ENCODE measurements around the gene SLITRK2. TPM values are rescaled to one million over a fixed set of nuclear protein-coding genes. Genes with fewer than 3 reads are reported as not detected.

SLITRK2 gene
- total RNA-seq, 1 experiment from 2014 or later, result not detected

GRCh38 chrX:145813081-145813480 is 4.5 kb upstream of the SLITRK2 start:
- H3K27me3 Mint-ChIP-seq (ENCODE audit: unreplicated experiment), result no peaks in the 10 kb centered on the region
- no peak for DNase-seq
- CTCF ChIA-PET, result no interaction called here
- no peak overlapping the region for H3K27ac Mint-ChIP-seq (ENCODE audit: unreplicated experiment)
- peaks cover 12% of the 10 kb centered on the region for H3K9me3 Mint-ChIP-seq (ENCODE audit: low read depth, unreplicated experiment)
- H3K4me1 Mint-ChIP-seq (ENCODE audit: low read depth, unreplicated experiment), result no peaks in the 10 kb centered on the region
- TF ChIP-seq CTCF (IDR thresholded peaks at IDR 0.05; ENCODE audit: unreplicated experiment), result no peak
- no TSS peak for BruUV-seq (replicated peaks)
- intact Hi-C loops (cut with micrococcal nuclease; ENCODE audit: unreplicated experiment), result no loop called here
- no peaks in the 10 kb centered on the region for H3K36me3 Mint-ChIP-seq (ENCODE audit: insufficient read depth, unreplicated experiment)
- no peak overlapping the region for H3K4me3 Mint-ChIP-seq (ENCODE audit: low read depth, unreplicated experiment)

GRCh38 chrX:145816601-145817315 is 871 bp upstream of the SLITRK2 start:
- no peak for TF ChIP-seq CTCF (IDR thresholded peaks at IDR 0.05; ENCODE audit: unreplicated experiment)
- Mint-ChIP-seq H3K36me3 (ENCODE audit: insufficient read depth, unreplicated experiment) (no peaks in the 10 kb centered on the region), H3K27ac (ENCODE audit: unreplicated experiment) (no peak overlapping the region), H3K27me3 (ENCODE audit: unreplicated experiment) (no peaks in the 10 kb centered on the region), H3K4me3 (ENCODE audit: low read depth, unreplicated experiment) (no peak overlapping the region), H3K4me1 (ENCODE audit: low read depth, unreplicated experiment) (no peaks in the 10 kb centered on the region), H3K9me3 (ENCODE audit: low read depth, unreplicated experiment) (peaks cover 9% of the 10 kb centered on the region)
- DNase-seq, result no peak
- CTCF ChIA-PET, result no interaction called here
- intact Hi-C loops (cut with micrococcal nuclease; ENCODE audit: unreplicated experiment), result no loop called here
- BruUV-seq (replicated peaks), result no TSS peak

- intact Hi-C loops (cut with micrococcal nuclease; ENCODE audit: unreplicated experiment), result no loop called here
- DNase-seq, result no peak
- CTCF ChIA-PET, result no interaction called here
- Mint-ChIP-seq H3K27ac (ENCODE audit: unreplicated experiment) (no peak overlapping the region), H3K4me3 (ENCODE audit: low read depth, unreplicated experiment) (no peak overlapping the region), H3K36me3 (ENCODE audit: insufficient read depth, unreplicated experiment) (no peaks in the 10 kb centered on the region), H3K4me1 (ENCODE audit: low read depth, unreplicated experiment) (no peaks in the 10 kb centered on the region), H3K9me3 (ENCODE audit: low read depth, unreplicated experiment) (peaks cover 9% of the 10 kb centered on the region), H3K27me3 (ENCODE audit: unreplicated experiment) (no peaks in the 10 kb centered on the region)
- BruUV-seq (replicated peaks), result no TSS peak
- no peak for TF ChIP-seq CTCF (IDR thresholded peaks at IDR 0.05; ENCODE audit: unreplicated experiment)
Observed at GRCh38 chrX:145818186-145819113, 821 bp downstream of the SLITRK2 start.

- H3K4me1 Mint-ChIP-seq (ENCODE audit: low read depth, unreplicated experiment), result no peaks in the 10 kb centered on the region
- DNase-seq, result no peak
- peaks cover 9% of the 10 kb centered on the region for H3K9me3 Mint-ChIP-seq (ENCODE audit: low read depth, unreplicated experiment)
- H3K36me3 Mint-ChIP-seq (ENCODE audit: insufficient read depth, unreplicated experiment), result no peaks in the 10 kb centered on the region
- no peaks in the 10 kb centered on the region for H3K27me3 Mint-ChIP-seq (ENCODE audit: unreplicated experiment)
- intact Hi-C loops (cut with micrococcal nuclease; ENCODE audit: unreplicated experiment), result loop anchor here (10.0 kb wide), 1 partner anchor 1984 kb away; no protein-coding TSS in a partner anchor
- no peak overlapping the region for H3K4me3 Mint-ChIP-seq (ENCODE audit: low read depth, unreplicated experiment)
- BruUV-seq (replicated peaks), result no TSS peak
- H3K27ac Mint-ChIP-seq (ENCODE audit: unreplicated experiment), result no peak overlapping the region
- CTCF ChIA-PET, result no interaction called here
- TF ChIP-seq CTCF (IDR thresholded peaks at IDR 0.05; ENCODE audit: unreplicated experiment), result no peak
Observed at GRCh38 chrX:145820825-145821224, 3.2 kb downstream of the SLITRK2 start.

Data from Calu3 (cell line).